MM.1S (cell line): ENCODE results near the gene ARSG.
"Not testable (repeated sequence)": the region's sequence is repeated elsewhere in the genome, so short reads cannot be mapped to it uniquely, and the experiment has no call there.

Experiments
- EZH2phosphoT487 ChIP-seq: fragments of 300-600 bp; sonication (generic); IDR thresholded peaks from 2 replicates; pipeline ENCODE4 v1.6.1; 2018; ENCODE audit warnings: antibody characterized with exemption, low read length
- TF ChIP-seq, protein P1 (sequence below): fragments of 300-600 bp; sonication (generic); IDR thresholded peaks from 2 replicates; pipeline ENCODE4 v1.5.1; 2016; ENCODE audit warnings: antibody characterized with exemption, low read length, mixed read lengths

DNA sequence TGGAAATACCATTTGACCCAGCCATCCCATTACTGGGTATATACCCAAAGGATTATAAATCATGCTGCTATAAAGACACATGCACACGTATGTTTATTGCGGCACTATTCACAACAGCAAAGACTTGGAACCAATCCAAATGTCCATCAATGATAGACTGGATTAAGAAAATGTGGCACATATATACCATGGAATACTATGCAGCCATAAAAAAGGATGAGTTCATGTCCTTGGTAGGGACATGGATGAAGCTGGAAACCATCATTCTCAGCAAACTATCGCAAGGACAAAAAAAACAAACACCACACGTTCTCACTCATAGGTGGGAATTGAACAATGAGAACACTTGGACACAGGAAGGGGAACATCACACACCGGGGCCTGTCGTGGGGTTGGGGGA, 9.3 kb upstream of the ARSG start:
- TF ChIP-seq EZH2phosphoT487: not testable (repeated sequence)
- TF ChIP-seq, protein P1, sequence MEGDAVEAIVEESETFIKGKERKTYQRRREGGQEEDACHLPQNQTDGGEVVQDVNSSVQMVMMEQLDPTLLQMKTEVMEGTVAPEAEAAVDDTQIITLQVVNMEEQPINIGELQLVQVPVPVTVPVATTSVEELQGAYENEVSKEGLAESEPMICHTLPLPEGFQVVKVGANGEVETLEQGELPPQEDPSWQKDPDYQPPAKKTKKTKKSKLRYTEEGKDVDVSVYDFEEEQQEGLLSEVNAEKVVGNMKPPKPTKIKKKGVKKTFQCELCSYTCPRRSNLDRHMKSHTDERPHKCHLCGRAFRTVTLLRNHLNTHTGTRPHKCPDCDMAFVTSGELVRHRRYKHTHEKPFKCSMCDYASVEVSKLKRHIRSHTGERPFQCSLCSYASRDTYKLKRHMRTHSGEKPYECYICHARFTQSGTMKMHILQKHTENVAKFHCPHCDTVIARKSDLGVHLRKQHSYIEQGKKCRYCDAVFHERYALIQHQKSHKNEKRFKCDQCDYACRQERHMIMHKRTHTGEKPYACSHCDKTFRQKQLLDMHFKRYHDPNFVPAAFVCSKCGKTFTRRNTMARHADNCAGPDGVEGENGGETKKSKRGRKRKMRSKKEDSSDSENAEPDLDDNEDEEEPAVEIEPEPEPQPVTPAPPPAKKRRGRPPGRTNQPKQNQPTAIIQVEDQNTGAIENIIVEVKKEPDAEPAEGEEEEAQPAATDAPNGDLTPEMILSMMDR: not testable (repeated sequence)
